Activated CD4-positive, alpha-beta T cell treated with anti-CD3 and anti-CD28 coated beads, Interleukin-10, Interleukin-2, amounts not matched to agents 100 ng/mL and 50 ng/mL, durations not matched to agents 16 hours and 8 hours (primary cell): ENCODE measurements around the gene PCYT1B.
"Not testable (repeated sequence)": the region's sequence is repeated elsewhere in the genome, so short reads cannot be mapped to it uniquely, and the experiment has no call there.

ENCODE experiments used
- DNase-seq: peaks from one replicate; pipeline ENCODE4 v3.0.0-alpha.2; 2020

Gene PCYT1B

DNA sequence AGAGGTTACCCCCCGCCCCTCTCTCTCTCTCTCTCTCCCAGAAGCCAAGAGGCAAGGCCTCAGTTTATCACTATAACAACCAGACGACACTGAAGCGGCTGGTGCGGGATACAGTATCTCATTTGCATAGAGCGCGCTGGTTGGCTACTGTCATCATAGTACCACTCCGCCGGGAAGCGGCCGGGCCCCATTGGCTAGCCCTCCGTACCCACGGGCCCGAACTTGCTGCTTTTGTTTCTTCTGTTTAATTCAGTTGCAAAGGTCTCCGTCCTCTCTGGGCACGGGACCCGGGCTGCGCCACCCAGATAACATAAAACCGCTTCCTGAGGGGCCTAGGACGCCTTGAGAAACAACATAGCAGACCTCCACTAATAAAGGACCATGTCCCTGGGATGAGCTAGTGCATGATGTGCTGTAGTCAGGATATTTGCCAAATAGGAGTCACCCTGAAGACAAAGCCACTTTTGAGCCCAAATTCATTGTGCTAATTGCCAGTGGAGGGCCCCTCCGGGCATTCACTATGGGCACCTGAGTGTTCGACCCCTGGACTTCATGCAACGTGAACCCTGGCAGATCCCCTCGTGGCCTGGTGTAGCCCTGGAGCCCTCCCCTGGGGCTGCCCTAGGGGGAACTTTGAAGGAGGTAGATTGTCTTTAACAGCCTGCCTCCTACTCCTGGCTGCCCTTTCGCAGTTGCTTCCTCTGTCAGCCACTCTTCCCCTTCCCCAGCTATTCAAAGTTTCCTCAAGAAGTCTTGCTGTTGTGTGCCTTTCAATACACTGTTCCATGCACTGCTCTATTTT is at the start of gene PCYT1B:
TSS of gene PCYT1B (minus strand) at position 91 of the 802 bp plus-strand sequence. CDS start 242 bp downstream, outside the sequence.
- peak; percentile 60 for DNase-seq

DNA sequence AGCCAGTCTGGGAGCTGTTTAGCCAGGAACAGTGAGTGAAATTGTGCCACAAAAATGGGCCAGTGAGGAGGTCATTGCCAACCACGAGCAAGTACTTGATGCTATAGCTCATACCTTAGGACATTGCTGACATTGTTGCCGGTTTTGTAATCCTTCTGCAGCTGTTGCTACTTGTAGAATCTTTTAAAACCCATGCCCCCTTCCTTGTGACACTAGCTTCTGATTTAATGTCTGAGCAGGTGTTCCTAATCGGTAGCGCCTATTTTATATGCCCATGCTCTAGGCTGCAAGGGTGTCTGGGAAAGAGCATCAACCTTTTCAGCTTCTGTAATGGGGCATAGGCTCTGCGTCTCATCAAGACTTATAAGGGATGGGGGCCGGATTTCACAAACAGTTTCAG is 49.1 kb upstream of the PCYT1B start:
- DNase-seq: no peak

DNA sequence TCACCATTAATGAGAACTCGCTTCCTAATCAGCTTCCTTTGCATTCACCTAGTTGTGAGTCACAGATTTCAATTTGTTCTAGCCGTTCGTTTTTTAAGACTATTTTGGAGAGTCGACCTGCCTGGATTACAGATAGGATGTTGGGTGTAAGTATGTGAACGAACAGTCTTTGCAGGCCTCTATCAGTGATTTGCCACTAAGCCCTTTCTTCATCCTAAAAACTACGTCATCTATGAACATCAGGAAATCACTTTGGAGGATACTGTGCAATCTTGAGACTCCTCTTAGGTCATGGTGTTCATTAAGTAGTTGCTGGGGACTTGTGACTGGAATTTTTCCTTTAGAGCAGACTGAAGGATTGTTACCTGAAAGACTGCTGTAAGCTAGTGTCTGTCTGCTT is 47.7 kb upstream of the PCYT1B start:
- no peak for DNase-seq

DNA sequence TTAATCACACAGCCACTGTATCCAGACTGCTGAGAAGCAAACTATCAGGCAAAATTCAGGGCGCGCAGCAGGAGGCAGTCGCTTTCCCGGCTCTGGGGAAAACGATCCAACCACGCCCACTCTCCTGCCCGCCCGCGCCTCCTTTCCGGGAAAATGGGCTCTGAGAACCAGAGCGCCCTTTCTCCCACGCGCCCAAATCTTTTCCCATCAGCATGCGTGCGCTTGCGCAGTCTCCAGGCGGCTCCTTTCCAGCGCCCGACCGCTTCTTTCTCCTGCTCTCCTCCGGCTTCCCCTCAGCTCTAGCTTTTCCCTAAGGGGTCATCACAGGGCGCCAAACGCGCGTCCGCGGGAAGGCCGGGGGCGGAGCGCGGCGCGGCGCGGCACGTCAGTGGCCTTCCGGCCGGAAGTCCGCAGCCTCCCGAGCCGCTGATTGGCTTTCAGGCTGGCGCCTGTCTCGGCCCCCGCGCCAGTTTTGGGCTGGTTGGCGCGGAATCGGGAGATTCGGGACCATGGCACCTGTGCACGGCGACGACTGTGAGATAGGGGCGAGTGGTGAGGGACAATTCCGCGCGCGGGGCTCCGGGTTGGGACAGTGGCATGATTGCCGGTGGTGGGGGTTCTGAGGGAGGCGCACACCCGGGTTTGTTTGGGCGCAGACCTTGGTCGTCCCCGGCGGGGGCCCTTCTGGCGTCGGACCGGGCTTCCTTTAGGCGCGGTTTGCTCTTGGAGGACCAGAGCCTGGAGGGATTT is 46.5 kb upstream of the PCYT1B start, which contains the start of gene POLA1:
TSS of gene POLA1 (plus strand) at position 466 of the 750 bp plus-strand sequence. CDS start at position 510, 44 bp downstream.
- DNase-seq: peak; percentile 90

DNA sequence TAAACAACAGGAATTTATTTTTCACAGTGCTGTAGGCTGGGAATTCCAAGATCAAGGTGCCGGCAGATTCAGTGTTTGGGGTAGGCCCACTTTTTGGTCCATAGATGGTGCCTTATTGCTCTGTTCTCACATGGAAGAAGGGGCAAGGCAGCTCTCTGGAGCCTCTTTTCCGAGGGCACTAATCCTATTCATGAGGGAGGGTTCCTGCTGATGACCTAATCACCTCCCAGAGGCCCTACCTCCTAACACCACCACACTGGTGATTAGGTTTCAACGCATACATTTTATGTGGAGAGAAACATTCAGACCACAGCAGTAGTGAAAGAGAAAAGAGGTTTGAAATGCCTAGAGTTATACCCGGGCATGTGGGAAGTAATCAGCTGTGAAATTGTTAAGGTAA is 45.2 kb upstream of the PCYT1B start:
- DNase-seq: no peak

DNA sequence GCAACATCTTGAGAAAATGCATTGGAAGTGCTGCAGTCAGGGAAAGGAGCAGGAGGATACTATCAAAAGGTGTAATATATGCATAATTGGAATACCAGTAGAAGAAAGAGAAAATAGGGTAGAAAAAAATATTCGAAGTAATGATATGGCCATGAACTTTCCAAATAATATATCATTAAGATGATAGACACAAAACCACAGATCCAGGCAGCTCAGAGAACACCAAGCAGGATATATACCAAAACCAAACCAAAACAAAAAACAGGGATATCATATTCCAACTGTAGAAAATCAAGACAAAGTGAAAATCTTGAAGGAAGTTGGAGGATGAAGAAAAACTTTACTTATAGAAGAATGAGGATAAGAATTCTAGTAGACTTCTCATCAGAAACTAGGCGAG is 36.9 kb upstream of the PCYT1B start:
- no peak for DNase-seq

DNA sequence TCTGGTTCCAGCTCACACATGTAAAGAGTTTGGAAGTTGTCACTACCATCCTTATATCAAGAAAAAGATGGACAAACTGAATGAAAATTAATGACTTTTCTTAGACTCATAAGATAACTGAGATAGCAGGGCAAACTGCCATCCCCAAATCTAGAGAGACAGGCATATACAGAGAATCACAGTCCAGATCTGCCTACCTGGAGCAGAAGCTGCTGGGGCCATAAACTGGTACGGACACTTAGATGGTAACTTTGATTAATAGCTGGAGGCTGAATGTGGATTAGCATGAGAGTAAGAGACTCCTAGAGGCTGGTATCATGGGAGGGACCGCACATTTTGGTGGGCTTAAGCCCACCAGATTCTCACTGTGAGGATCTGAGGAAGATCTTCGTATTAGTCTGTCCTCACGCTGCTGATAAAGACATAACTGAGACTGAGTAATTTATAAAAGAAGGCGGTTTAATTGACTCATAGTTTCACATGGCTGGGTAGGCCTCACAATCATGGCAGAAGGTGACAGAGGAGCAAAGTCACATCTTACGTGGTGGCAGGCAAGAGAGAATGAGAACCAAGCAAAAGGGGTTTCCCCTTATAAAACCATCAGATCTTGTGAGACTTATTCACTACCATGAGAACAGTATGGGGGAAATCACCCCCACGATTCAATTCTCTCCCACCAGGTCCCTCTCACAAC is 35.7 kb upstream of the PCYT1B start:
- peak; percentile 82 for DNase-seq

DNA sequence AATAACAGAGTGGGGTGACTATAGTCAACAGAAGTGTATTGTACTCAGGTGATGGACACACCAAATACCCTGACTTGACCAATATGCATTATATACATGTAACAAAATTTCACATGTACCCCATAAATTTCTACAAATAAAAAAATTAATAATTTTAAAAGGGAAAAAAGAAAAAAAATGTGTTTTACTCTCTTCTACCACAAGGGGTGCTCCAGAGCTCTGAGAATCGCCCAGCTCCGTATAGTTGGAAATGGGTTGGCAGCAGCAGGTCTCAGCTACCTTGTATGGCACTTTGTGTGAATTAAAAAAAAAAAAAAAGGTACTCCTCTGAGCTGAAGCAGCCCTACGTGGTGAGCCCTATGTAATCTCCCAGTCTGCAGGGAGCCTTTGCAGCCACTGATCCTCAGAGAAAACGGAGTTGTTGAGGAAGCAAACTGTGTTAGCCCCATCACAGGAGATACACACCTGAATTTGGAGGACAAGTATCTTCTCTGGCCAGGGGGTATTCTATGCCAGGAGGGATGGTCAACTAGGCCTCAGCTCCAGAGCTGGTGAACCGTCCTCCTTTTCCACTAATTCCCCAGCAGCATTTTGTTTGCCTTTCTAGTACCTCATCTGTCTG is 29.4 kb upstream of the PCYT1B start:
- peak; percentile 34 for DNase-seq

DNA sequence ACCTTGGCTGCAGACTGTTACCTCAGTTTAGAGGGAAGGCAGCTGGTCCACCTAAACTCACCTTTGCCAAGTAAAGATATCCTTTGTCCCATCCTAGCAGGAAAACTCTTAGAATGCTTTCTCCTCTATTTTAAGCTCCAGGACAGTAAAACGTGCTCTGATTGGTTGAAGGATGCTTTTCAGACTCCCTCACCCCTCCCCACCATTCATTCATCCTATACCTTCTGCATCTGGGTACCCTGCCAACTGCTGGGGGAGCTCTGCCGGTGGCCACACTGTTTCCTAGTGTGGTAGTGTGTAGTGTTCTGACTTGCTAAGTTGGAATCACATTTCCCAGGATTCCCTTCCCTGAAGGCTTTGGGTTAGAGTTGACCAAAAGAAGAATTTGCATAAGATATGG is 26.3 kb upstream of the PCYT1B start:
- no peak for DNase-seq

DNA sequence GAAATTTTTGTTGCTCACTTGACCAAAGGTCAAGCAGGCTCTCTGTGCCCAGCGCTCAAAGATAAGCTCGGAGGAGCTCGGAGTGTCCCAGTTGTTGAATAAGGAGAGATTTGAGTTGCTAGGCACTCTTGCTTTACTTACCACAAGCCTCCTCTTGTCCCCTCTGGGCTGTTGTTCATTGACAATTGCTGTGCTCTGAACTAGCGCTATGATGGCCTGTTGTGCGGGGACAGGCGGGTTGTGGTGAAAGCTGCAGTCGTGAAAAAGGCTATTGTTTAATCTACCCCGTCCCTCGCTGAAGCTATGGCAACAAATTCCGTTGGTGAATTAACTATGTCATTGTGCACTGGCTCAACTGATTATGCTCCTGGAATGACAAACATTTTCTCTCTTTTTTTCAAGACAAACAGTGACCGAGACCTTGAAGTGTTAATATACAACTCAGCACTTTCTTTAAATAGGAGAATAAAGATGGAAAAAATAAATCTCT is 25.6 kb upstream of the PCYT1B start:
- no peak for DNase-seq

DNA sequence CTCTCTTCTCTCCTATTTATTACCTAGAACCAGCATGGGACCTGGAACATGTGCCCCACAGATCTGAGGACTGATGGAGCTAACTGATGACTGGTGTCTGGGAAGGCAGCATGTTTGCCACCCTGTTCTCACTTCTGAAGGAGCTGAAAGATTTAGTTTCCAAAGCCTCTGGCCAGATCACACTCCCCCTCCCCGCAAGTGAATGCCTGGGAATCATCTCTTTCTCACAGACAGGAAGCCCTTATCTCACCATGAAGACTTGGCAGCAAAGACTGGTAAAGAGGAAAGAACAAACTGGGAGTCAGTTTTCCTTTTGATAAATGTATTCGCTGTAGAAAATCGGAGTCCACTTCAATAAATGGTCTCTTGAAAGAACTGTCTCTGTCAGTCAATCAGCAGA is 21.0 kb upstream of the PCYT1B start:
- DNase-seq: no peak

DNA sequence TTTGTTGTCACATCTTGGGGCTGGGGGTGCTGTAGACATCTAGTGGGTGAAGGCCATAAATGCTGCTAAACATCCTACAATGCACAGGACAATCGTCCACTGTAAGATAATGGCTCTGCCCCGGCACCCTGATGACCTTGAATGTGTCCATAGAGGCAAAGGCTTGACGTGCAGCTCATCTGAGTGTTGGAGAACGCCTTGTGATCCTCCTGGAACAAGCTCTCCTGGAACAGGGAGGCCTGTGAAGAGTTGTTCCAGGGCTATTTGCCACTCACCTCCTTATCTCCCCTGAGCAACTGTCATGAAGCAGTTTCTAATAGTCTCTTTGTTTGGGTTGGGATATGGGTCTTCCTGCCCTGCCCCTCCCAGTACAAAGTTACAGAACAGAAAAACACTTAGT is 15.2 kb upstream of the PCYT1B start:
- no peak for DNase-seq

DNA sequence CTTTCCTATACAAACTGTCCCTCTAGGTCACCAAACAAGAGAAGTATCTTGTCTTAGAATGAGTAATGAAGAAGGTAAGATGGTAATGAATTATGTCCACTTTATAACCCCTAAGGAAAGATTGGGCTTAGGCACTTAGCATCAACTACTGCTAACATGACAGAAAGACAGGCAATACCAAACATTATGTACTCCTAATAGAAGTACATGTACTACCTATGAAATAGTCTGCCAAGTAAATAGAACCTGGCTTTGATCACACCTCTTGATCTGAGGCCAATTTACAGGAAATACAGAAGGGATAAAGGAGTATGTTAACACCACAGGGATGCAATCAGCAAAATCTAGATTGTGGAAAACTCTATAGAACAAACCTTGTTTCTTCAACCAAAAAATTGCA is 14.1 kb upstream of the PCYT1B start:
- no peak for DNase-seq

DNA sequence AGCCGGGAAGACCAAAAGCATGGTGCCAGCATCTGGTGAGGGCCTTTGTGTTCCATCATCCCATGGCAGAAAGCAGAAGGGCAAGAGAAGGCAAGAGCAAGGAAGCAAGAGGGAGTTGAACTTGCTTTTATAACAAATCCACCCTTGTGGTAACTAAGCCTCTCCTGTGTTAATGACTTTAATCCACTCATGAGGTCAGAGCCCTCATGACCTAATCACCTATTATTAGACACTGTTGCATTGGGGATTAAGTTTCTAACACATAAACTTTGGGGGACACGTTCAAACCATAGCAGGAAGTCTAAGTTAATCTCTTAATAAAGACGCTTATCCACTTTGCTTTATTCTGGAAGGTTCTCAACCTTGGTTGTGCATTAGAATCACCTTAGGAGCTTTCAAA is 12.5 kb upstream of the PCYT1B start:
- no peak for DNase-seq

DNA sequence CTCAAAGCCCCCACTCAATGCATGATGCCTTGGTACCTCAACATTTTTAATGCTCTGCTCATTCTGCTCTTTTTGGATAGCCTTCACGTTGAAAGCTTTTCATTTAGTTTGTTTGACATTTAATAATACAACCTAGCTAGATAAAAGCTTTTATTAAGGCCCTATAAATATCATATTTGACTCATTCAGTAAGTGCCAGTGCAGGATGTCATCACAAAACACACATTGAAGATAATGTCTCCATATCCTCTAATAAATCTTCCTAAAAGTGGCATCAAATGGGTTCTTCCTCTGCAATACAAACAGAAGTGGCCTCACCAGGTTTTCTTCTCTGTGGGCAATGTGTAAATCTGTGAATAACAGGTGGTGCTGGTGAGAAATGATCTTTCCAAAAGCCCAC is 12.0 kb upstream of the PCYT1B start:
- no peak for DNase-seq

DNA sequence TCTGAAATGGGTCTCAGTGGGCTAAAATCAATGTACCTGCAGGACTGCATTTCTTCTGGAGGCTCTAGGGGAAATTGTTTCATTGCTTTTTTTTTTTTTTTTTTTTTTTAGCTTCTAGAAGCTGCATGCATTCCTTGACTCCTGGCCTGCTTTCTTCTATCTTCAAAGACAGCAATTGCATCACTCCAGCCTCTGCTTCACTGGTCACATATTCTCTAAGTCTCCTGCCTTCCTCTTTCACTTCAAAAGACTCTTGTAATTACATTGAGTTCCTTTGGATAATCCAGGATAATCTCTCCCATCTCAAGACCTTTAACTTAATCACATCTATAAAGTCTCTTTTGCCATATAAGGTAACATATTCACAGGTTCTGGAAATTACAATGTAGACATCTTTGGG is 11.3 kb upstream of the PCYT1B start:
- DNase-seq: no peak

DNA sequence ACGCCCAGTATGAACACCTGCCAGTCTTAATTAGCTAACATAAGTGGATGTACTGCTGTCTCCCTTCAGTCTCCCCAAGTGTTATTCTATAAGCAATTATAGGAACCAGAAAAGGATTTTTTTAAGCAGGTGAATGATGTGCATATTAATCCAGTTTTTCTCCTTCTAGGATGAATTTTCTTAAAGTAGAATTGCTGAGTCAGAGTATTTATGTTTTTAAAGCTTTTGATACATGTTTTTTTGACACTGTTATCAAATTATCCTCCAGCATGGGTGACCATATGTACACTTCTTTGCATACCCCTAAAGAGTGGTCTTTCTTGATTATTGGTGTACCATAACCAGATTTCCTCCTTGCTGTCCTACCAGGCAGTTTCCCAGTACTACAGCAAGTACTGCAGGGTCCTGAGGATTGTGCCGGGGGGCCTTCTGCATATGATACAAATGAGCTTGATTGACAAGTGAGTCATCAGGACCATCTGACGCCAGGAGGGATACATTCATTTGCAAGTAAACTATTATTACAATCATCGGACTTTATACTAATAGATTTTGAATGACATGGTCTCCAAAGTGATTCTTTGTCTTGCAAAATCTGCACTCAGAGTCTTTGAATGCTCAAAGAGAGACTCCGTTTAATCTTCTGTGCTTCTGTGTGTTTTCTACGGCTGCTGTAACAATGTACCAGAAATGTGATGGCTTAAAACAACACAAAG is 10.7 kb upstream of the PCYT1B start:
- no peak for DNase-seq

DNA sequence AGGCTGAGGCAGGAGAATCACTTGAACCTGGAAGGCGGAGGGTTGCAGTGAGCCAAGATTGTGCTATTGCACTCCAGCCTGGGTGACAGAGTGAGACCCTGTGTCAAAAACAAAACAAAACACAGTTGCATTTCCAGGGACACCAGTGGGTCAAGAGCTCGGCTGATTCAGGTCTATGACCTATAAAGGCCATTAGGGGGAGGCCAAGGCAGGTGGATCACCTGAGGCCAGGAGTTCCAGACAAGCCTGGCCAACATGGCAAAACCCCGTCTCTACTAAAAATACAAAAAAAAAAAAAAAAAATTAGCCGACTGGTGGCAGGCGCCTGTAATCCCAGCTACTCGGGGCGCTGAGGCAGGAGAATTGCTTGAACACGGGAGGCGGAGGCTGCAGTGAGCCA is 8.5 kb upstream of the PCYT1B start:
- DNase-seq: not testable (repeated sequence)

DNA sequence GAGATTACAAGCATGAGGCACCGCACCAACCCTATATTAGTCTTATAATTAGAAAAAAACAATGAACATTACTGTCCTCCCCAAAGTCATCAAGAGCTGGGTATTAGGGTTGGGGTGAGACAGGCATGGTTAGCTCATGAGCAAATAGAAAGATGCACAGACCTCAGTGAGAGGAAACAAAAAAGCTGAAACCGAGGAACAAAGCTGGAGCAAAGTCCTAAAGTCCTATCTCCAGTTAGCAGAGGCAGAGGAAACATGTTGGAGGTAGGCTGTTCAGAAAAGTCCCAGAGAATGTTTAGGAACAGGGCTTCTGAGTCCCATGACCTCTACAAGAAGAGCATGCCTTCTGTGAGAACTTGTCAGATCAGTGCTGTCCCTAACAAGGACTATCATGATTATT is 4.6 kb upstream of the PCYT1B start:
- DNase-seq: no peak

DNA sequence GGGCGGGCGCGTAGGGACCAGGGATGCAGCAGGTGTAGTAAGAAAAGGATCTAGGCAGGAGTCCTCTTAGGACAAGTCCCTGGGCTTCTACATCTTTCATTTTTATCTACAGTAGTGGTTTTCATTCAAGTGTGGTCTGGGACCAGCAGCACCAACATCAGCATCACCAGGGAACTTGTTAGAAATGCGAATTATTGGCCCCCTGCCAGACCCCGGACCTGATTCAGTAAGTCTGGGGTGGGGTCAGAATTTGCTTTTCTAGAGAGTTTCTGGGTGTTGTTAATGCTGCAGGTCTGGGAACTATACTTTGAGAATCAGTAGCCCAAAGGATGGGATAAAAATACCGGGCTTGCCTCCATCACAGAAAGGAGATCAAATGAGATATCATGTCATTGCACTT is 1.3 kb upstream of the PCYT1B start:
- no peak for DNase-seq

DNA sequence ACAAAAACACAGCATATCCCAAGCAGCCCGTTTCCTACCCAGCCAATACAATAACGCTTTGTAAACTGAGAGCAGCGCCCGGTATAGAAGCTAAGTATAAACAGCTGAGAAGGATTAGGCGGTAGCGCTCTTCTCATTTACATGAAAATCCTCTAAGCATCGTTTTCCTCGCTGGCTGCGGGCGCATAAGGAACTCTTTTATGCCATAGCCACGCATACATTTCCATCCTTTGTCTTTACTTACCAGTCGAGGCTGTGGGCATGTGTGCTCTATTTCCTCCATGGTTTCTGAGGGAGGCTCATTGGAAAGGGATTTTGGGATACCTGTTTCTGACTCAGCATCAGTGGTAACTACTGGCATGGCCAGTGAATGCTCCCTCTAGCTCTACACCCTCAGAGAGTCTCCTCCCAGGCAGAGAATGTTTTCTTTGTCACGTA is 383 bp downstream of the PCYT1B start:
- DNase-seq: no peak

DNA sequence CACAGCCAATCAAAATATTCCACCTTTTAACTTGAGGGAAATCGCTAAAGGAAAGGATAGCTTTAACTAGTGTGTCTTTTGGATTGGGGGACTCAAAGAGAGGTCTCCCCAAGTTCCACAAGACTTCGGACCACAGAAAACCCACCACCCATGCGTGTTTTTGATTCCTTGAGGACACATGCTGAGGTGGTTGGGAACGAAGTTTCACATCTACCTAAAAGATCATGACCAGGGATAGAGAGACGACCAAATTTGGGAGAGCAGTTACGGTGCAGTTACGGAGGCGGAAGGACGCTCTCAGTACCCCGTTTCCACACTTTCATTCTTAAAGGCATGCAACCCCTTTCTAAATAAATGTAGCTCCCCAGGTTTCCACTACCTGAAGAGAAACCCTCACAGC is 1.1 kb downstream of the PCYT1B start:
- DNase-seq: no peak
